ENCODE measurements around the gene PLXDC1.

- TF ChIP-seq CTCF (IDR thresholded peaks at IDR 0.05) (no peak), EP300 (IDR thresholded peaks at IDR 0.05; ENCODE audit: low read depth) (no peak)
Measured at GRCh38 chr17:39183045-39183444, 31.6 kb upstream of the PLXDC1 start.
